Measurements from ENCODE around the gene SMYD3. TPM values are rescaled to one million over a fixed set of nuclear protein-coding genes. Genes with fewer than 3 reads are reported as not detected.

Gene SMYD3
- total RNA-seq, 1 experiment from 2014 or later: 35.1 TPM

GRCh38 chr1:245840971-245841370, 666.1 kb downstream of the SMYD3 start:
- intact Hi-C loops (cut with micrococcal nuclease; ENCODE audit: unreplicated experiment): no loop called here
- CTCF ChIA-PET: no interaction called here
- H3K9me3 Mint-ChIP-seq (ENCODE audit: low read depth, unreplicated experiment): no peaks in the 10 kb centered on the region
- H3K36me3 Mint-ChIP-seq (ENCODE audit: insufficient read depth, unreplicated experiment): no peaks in the 10 kb centered on the region
- H3K27ac Mint-ChIP-seq (ENCODE audit: unreplicated experiment): no peak overlapping the region
- H3K27me3 Mint-ChIP-seq (ENCODE audit: unreplicated experiment): no peaks in the 10 kb centered on the region
- no TSS peak for BruUV-seq (replicated peaks)
- TF ChIP-seq CTCF (IDR thresholded peaks at IDR 0.05; ENCODE audit: unreplicated experiment): no peak
- peaks cover 17% of the 10 kb centered on the region for H3K4me1 Mint-ChIP-seq (ENCODE audit: low read depth, unreplicated experiment)
- DNase-seq: no peak
- no peak overlapping the region for H3K4me3 Mint-ChIP-seq (ENCODE audit: low read depth, unreplicated experiment)

GRCh38 chr1:245837718-245838117, 669.4 kb downstream of the SMYD3 start:
- TF ChIP-seq CTCF (IDR thresholded peaks at IDR 0.05; ENCODE audit: unreplicated experiment): no peak
- no TSS peak for BruUV-seq (replicated peaks)
- H3K9me3 Mint-ChIP-seq (ENCODE audit: low read depth, unreplicated experiment): no peaks in the 10 kb centered on the region
- DNase-seq: peak; percentile 19
- H3K4me3 Mint-ChIP-seq (ENCODE audit: low read depth, unreplicated experiment): no peak overlapping the region
- intact Hi-C loops (cut with micrococcal nuclease; ENCODE audit: unreplicated experiment): no loop called here
- no peaks in the 10 kb centered on the region for H3K27me3 Mint-ChIP-seq (ENCODE audit: unreplicated experiment)
- H3K27ac Mint-ChIP-seq (ENCODE audit: unreplicated experiment): peak overlapping the region; percentile 30
- H3K36me3 Mint-ChIP-seq (ENCODE audit: insufficient read depth, unreplicated experiment): no peaks in the 10 kb centered on the region
- peaks cover 17% of the 10 kb centered on the region for H3K4me1 Mint-ChIP-seq (ENCODE audit: low read depth, unreplicated experiment)
- CTCF ChIA-PET: no interaction called here

GRCh38 chr1:245835386-245835785, 671.7 kb downstream of the SMYD3 start:
- CTCF ChIA-PET: no interaction called here
- no TSS peak for BruUV-seq (replicated peaks)
- Mint-ChIP-seq H3K27me3 (ENCODE audit: unreplicated experiment) (no peaks in the 10 kb centered on the region), H3K36me3 (ENCODE audit: insufficient read depth, unreplicated experiment) (no peaks in the 10 kb centered on the region), H3K4me1 (ENCODE audit: low read depth, unreplicated experiment) (peaks cover 17% of the 10 kb centered on the region), H3K9me3 (ENCODE audit: low read depth, unreplicated experiment) (no peaks in the 10 kb centered on the region), H3K27ac (ENCODE audit: unreplicated experiment) (no peak overlapping the region), H3K4me3 (ENCODE audit: low read depth, unreplicated experiment) (no peak overlapping the region)
- TF ChIP-seq CTCF (IDR thresholded peaks at IDR 0.05; ENCODE audit: unreplicated experiment): no peak
- intact Hi-C loops (cut with micrococcal nuclease; ENCODE audit: unreplicated experiment): no loop called here
- no peak for DNase-seq

GRCh38 chr1:245834002-245834401, 673.1 kb downstream of the SMYD3 start:
- BruUV-seq (replicated peaks): no TSS peak
- H3K27ac Mint-ChIP-seq (ENCODE audit: unreplicated experiment): no peak overlapping the region
- no peaks in the 10 kb centered on the region for H3K9me3 Mint-ChIP-seq (ENCODE audit: low read depth, unreplicated experiment)
- DNase-seq: no peak
- H3K4me3 Mint-ChIP-seq (ENCODE audit: low read depth, unreplicated experiment): no peak overlapping the region
- TF ChIP-seq CTCF (IDR thresholded peaks at IDR 0.05; ENCODE audit: unreplicated experiment): no peak
- no peaks in the 10 kb centered on the region for H3K36me3 Mint-ChIP-seq (ENCODE audit: insufficient read depth, unreplicated experiment)
- intact Hi-C loops (cut with micrococcal nuclease; ENCODE audit: unreplicated experiment): no loop called here
- CTCF ChIA-PET: no interaction called here
- H3K4me1 Mint-ChIP-seq (ENCODE audit: low read depth, unreplicated experiment): peaks cover 17% of the 10 kb centered on the region
- no peaks in the 10 kb centered on the region for H3K27me3 Mint-ChIP-seq (ENCODE audit: unreplicated experiment)
